ENCODE measurements around the gene DNAJC15.

Gene DNAJC15

DNA sequence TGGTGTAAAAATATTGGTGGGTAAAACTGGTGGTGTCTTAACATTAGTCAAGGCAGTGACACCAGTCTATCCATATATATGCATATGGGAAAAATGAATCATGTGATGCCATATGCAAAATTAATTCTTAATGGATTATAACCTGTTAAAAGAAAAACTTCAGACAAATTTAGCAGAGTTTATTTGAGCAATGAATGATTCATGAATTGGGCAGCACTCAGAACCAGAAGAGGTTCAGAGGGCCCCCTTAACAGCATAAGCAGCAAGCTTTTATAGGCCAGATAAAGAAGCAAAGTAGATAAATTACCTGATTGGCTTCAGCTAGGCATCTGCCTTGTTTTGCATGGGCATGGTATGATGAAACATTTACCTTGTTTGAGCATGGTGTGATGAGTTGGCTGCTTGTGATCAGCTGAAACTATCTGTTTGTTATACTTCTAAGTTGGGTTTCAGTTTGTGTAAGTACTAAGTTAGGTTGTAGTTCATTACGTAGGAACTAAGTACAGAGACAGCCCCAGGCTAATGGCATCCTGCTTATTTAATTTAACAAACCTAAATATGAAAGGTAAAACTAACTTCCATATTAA is 66.6 kb downstream of the DNAJC15 start:
- DNase-seq: no peak

DNA sequence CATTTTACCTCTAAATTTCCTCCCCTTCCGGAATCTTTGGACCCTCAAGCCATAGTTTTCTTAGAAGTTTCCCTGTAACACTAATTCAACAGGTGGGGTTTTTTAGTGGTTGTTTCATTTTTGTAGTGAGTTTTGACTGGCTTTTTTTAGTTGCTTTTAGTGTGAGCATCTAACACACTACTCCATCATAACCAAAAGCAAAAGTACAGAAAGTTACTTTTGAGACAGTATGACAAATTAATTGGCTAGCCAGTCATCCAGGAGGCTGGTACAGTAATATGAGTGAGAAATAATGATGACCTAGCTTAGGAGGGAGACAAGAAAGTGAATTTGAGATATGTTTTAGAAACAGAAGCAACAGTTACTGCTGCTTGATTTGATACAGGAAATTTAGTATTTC is 71.5 kb downstream of the DNAJC15 start:
- no peak for DNase-seq

DNA sequence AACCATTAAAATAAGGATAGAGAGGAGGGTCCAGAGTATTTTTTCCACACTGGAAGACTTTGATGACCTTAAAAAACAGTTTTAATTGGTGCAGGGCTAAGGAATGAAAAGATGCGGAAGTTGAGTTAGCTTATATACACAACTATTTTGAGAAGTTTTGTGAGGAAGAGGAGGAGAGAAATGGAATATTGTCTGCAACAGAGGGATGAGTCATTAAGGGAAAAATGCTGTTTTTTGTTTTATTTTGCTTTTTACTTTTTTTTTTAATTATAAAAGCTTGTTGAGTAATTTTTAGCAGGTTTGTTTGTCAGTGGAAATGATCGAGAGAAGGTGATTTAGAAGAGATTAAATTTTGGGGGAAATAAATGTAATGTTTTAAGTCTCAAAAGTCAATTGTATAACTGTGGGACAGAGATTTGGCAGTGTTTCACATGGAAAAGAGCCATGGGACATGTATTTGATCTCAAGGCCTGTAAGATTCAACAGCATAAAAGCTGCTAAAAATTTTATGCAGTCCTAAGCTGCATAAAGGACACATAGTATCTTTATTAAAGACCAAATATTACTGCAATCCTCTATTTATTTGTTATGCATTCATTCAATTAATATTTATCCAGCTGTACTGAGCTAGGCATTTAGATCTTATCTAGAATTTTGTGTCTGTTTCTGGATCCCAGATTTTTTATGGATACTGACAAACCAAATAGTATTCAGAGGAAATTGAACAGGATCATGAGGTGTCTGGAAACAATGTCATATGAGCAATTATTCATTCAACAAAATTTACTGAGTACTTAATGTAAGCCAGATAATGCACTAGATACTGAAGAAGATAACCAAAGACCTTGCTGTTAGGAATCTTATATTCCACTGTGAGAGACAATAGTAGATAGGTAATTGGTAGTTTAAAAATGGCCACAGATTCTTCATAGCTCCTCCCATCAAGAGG is 72.7 kb downstream of the DNAJC15 start:
- DNase-seq: no peak

DNA sequence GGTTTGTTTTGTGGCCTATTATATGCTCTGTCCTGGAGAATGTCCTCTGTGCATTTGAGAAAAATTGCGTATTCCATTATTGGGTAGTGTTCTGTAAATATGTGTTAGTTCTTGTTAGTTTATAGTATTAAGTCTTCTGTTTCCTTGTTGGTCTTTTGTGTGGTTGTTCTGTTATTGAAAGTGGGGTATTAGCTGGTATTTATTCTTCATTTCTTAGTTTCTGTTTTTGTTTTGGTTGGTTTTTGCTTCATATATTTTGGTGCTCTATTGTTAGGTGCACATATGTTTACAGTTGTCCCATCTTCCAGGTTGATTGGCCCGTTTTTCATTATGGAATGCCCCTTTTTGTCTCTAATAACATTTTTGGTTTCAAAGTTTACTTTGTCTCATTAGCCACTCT is 77.3 kb downstream of the DNAJC15 start:
- DNase-seq: no peak

DNA sequence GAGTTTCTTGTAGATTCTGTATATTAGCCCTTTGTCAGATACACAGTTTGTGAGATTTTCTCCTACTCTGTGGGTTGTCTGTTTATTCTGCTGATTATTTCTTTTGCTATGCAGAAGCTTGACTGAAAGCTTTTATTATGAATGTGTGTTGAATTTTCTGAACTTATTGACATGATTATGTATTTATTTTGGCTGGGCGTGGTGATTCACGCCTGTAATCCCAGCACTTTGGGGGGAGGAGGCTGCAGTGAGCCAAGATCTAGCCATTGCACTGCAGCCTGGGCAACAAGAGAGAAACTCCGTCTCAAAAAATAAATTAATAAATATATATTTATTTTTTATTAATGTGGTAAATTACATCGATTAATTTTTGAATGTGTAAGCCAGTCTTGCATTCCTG is 78.9 kb downstream of the DNAJC15 start:
- no peak for DNase-seq

DNA sequence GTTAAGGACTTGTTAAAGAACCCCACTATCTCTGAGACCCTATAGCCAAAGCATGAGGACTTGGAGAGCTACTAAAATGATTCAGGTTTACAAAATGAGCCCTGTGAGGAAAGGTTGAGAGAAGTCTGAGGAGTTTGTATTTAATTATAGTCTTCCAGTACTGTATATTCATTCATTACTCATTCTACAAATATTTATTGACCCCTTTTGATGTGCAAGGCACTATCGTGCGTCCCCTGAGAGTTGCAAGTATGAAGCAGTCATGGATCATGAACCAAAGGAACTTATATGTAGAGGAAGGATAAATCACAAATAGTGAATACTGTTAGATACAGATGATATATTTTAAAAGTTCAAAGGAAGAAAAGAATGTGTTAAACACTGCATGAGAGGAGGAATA is 84.4 kb downstream of the DNAJC15 start:
- no peak for DNase-seq

DNA sequence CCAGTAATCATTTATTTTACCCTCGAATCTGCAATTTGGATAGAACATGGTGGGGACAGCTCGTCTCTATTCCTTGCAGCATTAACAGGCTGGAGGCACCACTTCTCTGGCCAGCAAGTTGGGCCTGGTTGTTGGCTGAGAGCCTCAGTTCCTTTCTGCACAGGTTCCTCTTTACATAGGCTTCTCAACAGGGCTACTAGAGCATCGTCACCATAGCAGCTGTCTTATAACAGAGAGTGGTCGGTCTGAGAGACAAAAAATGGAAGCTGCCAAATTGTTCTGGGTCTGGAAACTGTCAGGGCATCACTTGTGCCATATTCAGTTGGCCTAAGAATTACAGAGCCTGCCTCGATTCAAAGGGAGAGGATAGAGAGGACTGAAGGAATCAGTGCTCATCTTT is 86.7 kb downstream of the DNAJC15 start:
- no peak for DNase-seq

DNA sequence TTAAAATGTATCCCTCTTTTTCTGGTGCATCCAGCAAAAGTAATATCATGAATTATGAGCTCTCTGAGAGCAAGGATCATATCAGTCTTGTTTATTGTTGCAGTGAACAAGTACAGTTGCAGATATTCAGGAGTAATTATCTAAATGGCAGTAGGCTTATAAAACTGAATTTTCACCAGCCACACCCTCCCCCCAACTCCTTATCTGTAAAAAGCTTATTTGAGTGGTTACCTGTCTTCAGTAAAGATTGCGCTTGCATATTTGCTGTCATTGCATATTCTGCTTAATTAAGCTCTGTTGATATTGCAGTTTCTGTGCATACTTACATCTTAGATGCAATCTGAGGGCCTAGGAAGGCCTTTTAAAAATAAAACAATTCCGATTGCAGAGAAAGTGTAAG is 87.3 kb downstream of the DNAJC15 start:
- DNase-seq: no peak

DNA sequence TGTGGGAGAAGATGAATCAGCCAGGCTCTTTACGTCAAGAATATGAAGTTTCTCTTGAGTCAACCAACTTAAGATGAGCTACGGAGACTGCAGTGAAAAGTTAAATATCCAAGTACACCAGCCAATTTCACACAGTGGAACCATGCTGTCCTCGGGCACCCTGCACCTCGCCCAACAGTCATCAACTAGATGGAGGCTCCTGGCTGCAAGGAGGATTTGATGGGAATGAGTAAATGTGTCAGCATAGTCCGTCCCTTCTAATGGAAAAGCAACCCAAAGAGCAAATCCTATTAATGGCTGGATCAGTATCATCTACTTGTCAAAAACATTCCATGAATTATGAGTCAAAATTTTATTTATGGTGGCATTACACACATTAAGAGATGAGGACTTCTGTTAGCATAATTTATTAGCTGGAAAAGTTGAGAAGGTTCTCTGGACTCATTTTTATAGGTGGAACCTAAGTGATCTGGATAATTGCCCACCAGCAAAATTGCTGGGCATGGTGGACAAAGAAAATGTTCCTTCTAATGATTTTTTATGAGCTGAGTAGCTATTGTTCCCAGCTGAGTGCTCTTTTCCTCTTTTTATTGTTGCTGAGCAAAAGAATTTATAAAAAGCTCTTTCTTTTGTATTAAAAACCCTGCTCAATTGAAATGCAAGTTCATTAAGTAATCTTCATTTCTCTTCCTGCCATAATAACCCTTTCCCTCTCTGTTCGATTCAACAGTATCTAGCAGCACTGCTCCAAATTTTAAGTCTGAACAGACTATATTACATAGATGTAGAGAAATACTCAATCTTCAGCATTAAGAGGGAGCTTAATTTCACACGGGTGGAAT is 88.4 kb downstream of the DNAJC15 start:
- no peak for DNase-seq

DNA sequence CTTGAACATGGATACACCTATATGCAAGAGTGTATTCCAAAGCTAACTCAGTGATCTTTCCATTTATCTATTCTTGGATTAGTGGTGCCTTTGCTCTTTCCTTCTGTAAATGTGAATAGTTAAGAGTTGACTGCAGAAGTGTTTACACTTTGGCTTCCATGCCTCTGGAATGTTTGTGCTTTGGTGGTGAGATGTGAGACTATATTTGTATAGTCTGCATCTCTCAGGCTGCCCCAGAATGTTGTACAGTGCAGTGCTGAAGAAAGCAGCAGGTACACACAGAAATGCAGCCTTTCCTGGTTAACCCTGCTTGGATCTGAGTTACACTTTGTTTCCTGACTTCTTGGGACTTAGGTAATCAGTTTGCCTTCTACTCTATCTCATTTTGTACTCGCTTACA is 90.2 kb downstream of the DNAJC15 start:
- no peak for DNase-seq

DNA sequence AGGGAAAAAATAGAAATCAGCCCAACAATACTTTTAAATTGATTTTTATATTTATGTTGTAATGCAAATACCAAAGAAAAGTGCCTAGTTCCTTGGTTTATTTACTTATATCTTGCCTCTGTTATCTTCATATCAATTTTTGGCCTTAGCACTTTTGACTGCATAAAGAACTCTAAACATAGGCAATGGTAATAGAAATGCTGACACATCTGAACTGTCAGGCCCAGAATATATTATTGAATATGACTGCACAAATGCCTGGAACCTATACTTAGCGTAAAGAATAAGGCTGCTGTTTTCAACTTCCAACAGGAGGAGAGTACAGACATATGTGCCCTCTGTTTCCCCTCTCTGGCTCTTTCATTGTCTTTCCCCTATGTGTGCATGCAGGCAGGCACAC is 91.1 kb downstream of the DNAJC15 start:
- no peak for DNase-seq

DNA sequence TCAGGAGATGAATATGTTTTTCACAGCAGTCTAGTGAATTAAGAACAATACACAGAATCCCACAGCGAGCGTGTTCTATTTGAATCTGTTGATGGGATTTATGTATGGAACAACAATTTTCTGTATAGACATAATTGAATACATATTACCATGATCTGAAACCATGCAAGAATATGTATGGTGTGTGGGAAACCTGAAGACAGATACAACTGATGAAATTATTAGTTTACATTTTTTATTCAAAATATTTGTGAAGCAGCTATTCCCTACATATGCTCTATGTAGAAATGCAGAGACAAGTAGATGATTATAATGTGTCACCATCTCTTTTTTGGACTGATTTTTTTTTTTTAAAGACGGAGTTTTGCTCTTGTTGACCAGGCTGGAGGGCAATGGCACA is 91.8 kb downstream of the DNAJC15 start:
- no peak for DNase-seq

DNA sequence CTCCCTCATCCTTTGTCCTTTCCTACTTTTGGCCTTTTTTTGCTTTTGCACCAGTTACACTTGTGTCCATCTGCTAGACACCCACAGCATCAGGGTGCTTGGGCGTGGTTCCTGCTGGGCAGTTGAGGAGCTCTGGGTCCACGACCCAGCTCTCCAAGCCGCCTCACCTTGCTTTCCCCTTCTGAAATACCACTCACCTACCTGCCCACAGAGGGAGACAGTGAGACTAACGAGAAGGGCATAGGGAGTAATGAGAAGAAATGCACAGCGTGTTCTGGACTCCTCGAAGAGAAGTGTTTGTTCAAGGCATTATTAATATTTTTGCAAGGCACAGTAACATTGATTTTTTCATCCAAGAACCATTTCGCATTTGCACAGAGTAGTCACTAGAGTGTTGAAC is 92.9 kb downstream of the DNAJC15 start:
- DNase-seq: no peak

DNA sequence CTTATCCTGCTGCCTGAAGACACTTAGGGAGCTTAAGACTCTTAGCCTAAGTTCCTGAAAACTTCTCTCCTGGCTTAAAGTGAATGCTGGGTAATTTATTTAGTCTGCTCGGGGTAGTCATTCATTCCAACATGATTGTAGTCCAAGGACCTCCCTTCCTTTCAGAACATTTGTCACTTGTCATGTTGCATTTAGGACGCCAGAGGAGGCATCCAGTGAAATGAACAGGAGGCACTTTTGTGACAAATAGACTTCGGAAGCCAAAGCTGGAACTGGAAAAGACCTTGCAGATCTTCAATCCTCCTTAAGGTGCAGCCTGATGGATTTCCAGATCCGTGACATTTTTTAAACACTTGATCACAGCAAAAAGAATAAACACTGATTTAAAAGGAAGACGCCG is 95.1 kb downstream of the DNAJC15 start:
- no peak for DNase-seq

DNA sequence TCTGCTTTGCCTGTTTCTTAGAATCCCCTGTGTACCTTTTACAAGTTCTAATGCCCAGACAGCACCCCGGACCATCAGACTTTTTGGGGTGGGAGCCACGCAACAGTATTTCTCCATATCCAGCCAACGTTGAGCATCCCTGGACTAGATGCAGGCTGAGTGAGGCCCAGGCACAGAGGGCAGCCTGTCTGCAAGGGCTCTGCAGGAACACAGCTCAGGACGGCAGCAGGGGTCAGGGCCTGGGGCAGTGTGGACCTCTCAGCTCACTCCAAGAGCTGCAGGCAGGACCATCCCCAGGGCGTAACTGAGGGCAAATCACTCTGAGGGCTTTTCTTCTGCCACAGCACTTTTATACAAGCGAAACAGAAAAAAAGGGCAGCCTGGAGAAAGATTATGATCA is 95.8 kb downstream of the DNAJC15 start:
- no peak for DNase-seq

DNA sequence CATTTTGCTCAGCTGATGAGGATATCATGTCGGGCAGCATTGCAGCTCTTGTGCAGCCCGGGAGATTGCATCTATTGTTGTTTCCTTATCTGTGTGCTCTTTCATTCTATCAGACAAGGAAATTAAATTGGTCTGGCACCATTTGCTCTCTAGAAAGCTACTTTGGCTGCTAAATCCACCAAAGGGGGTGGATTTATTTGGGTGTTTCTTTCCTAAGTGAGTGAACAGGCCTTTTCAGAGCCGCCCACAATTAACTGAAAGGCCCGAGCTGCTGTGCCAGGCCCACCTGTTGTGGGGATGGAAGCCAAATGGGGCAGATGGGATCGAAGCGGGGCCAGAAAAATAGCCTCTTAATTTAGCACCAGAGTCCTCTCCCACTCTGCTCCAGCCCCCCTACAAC is 99.4 kb downstream of the DNAJC15 start:
- no peak for DNase-seq

DNA sequence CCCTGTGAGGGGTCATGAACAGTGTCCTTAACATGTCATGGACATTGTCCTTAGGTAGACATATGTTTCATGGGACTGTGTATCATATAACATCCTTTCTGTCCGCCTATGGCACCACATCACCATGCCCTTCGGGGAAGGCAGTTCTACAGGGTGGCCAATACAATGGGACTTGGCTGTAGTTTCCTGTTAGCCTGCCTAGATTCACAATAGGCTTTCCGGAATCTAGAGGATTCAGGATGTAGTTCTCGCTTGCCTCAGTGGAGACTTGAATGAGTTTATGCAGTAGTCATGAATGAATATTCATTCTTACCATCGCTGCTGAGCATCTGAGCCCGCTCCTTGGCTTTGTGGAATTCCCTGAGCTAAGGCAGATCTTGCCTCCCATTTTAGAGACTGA is 100.5 kb downstream of the DNAJC15 start:
- no peak for DNase-seq

DNA sequence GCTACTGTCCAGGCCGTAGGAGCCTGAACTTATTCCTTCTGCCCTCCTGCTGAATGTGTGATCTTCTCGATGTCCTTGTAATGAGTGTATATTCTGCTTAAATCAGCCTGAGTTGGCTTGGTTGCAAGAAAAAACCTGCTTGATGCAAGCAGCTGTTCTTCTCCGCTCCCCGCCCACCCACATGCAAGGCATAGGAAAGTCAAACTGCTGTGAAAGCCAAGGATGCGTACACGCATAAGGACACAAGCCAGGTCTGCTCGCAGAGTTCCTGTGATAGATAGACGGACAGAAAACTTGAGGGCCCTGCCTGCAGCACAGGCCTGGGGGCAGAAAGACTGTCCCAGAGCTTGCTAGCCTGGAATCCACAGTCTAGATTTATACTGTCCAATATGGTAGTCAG is 101.1 kb downstream of the DNAJC15 start:
- DNase-seq: no peak

DNA sequence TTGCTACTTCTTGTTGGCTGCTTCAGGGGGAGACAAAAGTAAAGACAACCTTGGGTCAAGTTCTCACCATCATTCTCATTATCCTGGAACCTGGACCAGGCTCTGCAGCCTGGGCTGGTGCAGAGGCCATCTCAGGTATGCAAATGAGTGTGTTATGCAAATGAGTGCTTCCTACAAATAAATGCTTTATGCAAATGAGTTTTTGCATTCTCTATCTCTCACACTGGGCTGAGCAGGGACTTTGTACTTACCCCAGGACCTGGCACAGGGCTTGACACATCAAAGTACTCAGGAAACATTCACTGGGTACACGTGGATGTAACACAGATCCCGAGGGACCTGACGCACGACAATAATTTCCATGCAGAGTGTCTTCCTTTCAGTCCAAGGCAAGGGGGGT is 103.0 kb downstream of the DNAJC15 start:
- no peak for DNase-seq

DNA sequence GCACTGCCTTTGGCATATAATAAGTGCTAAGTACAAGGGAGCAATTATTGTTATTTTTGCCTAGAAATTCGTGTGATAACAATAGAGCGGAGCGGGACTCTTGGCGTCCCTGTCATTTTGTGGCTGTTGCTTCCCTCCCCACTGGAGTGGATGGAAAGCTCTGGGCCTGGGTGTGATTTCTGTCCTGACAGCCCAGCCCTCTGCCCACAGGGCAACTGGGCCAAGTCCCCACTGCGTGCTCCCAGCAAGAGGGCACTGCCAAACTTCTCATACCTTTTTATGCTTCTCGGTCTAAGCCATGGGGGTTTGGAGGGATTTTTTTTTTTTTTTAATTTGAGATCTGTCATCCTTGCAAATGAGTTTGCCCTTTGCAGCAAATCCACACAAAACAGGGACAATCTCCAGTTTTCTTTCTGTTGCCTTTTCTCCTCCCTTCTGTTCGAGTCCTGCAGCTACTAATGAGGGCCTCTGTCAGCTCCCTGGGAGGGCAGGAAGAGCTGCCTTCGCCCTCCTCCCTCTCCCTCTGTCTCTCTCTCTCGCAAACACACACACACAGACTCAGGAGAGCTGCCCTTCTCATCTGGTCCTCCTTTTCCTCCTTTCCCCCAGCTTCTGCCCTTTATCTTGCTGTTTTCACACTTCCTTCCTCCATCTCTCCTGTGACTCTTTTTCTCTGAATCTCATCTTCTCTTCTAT is 103.9 kb downstream of the DNAJC15 start:
- DNase-seq: no peak

DNA sequence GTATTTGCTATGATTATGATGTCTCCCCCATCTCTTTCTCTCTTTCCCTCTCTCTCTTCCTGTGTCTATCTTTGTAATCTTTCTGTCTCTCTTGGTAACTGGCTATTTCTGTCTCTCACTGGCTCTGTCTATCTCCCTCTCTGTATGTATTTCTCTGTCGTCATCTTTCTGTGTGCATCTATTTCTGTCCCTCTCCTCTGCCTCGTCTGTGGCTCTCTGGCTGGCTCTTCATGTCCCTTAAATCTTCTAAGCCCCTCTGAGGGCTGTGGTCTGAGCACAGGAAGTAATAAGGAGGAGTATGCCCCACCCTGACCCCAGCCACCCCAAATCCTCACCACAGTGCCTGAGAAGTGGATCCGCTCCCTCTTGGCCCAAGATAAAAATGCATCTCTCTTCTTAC is 104.4 kb downstream of the DNAJC15 start:
- no peak for DNase-seq

DNA sequence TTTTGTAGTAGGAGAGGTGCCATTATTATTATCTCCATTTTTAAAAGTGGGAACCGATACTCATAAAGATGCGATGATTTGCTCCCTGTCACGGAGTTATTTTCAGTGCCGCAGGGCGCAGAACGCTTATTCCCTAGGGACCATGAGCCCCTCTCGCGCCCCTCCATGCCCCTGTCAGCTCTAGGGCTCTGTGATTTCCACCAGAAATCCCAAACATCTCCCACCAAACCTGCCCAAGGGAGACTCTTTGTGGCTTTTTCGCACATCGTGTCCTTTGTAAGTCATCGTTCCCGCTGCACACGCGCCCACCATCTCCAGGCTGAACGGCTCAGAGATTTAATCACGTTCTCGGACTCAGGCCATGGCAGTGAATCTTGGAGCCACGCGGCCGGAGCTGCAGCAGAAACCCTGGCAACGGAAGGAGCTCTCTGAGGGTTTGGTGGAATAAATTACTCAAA is 105.1 kb downstream of the DNAJC15 start:
- DNase-seq: no peak

DNA sequence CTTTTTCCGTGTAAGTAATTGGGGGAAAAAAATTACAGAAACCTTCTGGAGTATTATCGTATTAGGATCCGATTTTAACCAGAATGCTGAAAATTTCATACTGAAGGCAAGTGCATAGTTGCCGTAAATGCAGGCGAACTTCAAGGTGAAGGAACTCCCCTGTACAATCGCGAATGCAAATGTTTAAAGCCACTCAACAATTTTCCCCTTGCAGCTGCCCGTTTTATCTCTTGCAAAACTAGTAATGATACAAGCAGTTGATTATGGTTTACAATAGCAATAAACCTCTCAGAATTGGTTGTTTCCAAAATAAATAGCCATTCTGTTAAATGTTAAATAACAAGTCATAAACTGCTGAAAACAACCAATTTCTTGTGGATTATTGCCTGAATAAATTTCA is 105.7 kb downstream of the DNAJC15 start:
- no peak for DNase-seq
